ENCODE data around the gene HTR1A.

The HTR1A gene

GRCh38 chr5:63962279-63962678, at the start of gene HTR1A:
Gene HTR1A, minus strand, starts transcription at chr5:63962445. Its CDS starts 726 bp downstream, at chr5:63961719.
- DNase-seq (ENCODE audit: low read depth in 2 of 2) = no peak

- DNase-seq (ENCODE audit: low read depth in 2 of 2) = no peak
Measured at GRCh38 chr5:64003966-64004365, 41.7 kb upstream of the HTR1A start.

DNA sequence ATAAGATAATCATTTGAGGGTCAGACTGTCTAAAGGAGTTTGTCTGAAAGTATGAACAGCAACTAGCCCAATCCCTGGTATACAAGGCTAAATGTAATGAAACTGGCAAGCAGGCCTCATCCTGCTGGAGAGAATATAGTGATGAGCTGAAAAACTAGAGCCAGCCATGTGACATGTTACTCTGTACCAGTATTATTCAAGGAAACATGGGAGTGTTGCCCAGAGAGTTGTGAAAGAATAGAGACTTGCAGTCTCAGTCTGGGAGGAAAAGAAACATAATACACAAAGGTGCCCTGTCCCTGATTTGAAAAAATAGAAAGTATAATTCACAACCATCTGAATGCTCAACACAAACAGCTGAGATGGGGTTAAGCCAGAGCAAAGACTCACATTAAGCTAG, 37.9 kb upstream of the HTR1A start:
- no peak for DNase-seq (ENCODE audit: low read depth in 2 of 2)

DNA sequence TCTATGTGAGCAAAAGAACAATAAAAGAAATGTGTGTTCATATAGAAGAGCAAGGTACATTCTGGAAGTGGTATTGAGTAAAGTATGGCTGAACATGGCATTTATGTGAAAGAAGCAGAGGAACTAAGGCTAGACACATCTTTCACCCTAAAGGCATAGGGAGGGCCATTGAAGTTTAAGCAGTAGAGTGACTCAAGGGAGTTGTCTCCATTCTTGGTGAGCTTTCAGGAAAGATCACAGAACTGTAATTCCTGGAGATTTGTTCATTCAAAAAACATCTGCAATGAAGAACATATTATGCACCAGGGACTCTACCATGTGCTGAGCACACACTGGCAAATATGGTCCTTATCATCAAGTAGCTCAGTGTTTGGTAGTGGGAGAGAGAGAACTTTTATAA, 24.8 kb upstream of the HTR1A start:
- DNase-seq (ENCODE audit: low read depth in 2 of 2) = no peak

DNA sequence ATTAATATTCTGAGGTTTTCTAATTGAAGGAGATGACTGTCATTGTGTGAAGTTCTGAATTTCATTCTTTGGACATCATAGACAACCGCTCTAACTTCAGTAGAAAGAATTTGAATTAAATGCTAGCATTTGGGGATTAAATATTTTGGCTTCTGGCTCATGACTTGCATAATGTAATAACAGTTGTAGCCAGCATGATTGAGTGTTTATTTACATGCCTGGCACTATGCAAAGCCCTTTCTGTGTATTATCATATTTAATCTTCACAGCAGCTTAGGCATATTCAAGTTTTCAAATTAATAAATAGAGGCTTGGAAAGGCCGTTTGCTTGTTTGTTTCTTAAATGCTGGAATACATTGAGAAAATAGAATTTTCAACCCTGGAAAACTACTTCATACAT, 19.6 kb upstream of the HTR1A start:
- no peak for DNase-seq (ENCODE audit: low read depth in 2 of 2)

DNA sequence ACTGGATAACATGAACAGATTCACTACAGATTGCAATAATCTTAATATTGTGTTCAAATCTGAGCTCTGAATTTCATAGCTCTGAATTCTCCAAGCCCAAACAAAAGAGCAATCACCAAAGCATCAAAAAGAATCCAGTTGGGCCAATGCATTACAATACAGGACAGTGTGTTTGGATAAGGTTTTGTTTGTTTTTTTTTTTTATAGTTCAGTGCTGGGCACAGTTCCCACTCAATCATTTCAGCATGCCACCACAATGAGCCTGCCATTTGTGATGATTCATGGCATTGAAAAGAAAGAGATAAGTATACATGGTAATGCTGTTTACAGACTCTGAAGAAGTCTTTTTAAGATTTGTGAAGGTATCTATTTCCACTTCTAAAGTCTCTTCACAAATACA, 1.7 kb upstream of the HTR1A start:
- no peak for DNase-seq (ENCODE audit: low read depth in 2 of 2)

GRCh38 chr5:63963080-63963735, 963 bp upstream of the HTR1A start:
- no peak for DNase-seq (ENCODE audit: low read depth in 2 of 2)

GRCh38 chr5:63961598-63962161, 565 bp downstream of the HTR1A start:
- DNase-seq (ENCODE audit: low read depth in 2 of 2) = no peak

- no peak for DNase-seq (ENCODE audit: low read depth in 2 of 2)
Measured at GRCh38 chr5:63961125-63961597, 1.1 kb downstream of the HTR1A start.

DNA sequence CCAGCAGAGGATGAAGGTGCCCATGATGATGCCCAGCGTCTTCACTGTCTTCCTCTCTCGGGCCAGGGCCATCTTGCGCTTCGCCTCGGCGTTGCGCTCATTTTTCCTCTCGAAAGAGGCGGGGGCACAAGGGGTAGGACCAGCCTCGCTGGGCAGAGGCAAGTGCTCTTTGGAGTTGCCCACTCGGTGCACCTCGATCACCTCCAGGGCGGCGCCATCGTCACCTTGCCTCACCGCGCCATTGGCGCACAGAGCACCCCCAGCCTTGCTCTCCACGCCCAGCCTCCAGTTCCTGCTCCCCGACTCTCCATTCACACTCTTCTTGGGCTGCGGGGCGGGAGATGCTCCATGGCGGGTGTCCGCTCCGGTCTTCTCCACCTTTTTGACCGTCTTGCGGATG, 1.6 kb downstream of the HTR1A start:
- DNase-seq (ENCODE audit: low read depth in 2 of 2) = no peak

- no peak for DNase-seq (ENCODE audit: low read depth in 2 of 2)
Measured at GRCh38 chr5:63959177-63959982, 2.9 kb downstream of the HTR1A start.

DNA sequence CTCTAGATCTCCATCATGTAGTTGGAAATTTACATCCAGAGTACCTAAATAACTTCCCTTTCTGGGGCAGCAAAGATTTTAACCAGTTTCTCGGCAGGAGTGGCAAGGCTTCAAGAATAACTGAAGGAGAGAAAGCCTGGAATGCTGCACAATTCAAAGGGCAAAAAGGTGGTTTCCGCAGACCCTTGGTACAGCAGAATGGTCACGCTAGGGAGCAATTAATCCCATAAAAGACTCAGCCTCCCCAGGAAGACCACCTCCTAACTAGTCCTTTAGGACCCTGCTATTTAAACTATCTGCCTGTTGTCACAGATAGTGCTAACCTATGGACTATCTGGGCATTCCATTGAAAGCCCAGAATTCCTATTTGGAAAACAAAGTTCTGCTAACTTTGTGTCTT, 3.6 kb downstream of the HTR1A start:
- DNase-seq (ENCODE audit: low read depth in 2 of 2) = no peak

GRCh38 chr5:63957617-63958016, 4.6 kb downstream of the HTR1A start:
- no peak for DNase-seq (ENCODE audit: low read depth in 2 of 2)

DNA sequence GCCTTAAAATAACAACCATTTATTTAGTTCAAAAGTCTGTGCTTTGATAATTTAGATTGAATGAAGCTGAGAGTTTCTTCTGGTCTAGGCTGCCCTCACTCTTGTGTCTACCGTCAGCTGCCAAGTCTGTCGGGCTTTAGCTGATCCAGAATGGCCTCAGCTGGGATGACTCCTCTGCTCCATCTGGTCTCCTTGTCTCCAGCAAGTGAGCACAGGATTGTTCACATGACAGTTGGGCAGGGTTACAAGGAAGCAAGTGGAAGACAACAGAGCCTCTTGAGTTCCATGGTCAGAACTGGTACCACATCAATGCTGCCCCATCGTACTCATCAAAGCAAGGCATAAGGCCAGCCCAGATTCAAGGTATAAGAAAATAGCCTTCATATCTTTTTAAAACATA, 9.0 kb downstream of the HTR1A start:
- no peak for DNase-seq (ENCODE audit: low read depth in 2 of 2)

- DNase-seq (ENCODE audit: low read depth in 2 of 2) = no peak
Measured at GRCh38 chr5:63935103-63935502, 27.1 kb downstream of the HTR1A start.

DNA sequence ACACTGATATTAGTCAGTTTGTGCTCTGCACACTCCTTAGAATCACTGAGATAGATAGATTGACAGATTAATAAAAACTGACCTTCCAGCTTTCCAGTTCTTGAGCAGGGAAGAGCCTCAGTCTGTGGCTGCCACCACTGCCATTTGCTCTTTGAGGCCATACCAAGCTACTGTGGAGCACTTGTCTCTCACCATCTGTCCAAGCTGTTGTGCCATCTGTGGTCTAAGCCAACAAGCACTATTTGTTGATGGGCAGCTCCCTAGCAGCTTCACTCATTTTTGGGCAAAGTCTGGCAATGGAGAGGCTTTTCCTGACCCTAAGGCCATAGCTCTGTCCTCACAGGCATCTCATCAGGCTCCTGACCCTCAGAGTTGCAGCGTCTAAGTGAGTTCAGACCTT, 30.4 kb downstream of the HTR1A start:
- DNase-seq (ENCODE audit: low read depth in 2 of 2) = no peak

- no peak for DNase-seq (ENCODE audit: low read depth in 2 of 2)
Measured at GRCh38 chr5:63928451-63928850, 33.8 kb downstream of the HTR1A start.

GRCh38 chr5:63923914-63924313, 38.3 kb downstream of the HTR1A start:
- DNase-seq (ENCODE audit: low read depth in 2 of 2) = no peak

DNA sequence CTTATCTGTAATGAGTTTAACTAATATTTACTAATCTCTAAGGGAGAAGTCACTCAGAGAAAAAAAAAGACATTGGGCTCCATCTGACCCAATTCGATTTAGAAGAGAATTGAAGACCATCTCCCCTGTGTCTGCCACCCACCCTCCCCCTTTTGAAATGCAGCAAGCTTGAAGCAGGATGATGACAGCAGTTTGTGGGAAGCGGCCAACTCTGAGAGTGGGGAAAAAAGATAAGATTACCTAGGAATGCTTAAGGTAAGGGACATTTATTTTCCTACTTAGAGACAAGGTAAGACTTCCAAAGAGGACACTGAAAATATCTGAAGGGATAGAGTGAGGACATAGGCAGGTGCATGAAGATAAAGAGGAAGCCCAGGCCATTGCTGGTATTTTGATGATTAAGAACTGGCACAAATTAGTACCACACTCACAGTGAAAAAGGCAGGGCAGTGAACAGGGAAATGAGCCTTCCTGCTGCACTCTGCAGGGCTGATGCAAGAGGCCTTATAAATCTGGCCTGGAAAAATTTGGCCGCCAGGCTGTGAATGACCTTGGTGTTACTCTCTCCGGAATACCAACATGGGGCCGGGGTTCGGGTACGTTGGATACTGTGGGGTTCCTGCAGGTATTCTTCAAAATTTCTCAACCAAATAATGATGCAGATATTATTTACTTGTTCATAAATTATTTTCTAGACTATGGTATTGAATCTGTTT, 42.3 kb downstream of the HTR1A start:
- no peak for DNase-seq (ENCODE audit: low read depth in 2 of 2)

GRCh38 chr5:63916786-63917185, 45.5 kb downstream of the HTR1A start:
- no peak for DNase-seq (ENCODE audit: low read depth in 2 of 2)

- no peak for DNase-seq (ENCODE audit: low read depth in 2 of 2)
Measured at GRCh38 chr5:63911871-63912270, 50.4 kb downstream of the HTR1A start.

All from stimulated activated CD4-positive, alpha-beta T cell treated with anti-CD3 and anti-CD28 coated beads, Interleukin-1b, Interleukin-23, amount 100 ng/mL, for 1 hour (primary cell).